ENCODE measurements around the gene KCNT1. TPM values are rescaled to one million over a fixed set of nuclear protein-coding genes. Genes with fewer than 3 reads are reported as not detected.

Gene KCNT1
- total RNA-seq, 2 experiments from 2014 or later = not detected

GRCh38 chr9:135715056-135715595, 13.1 kb downstream of the KCNT1 start:
- ChIA-PET CTCF (interaction anchor here (1.2 kb wide), 1 partner anchor 12 kb away, joined by 3 read pairs; no protein-coding TSS in a partner anchor), POLR2A (interaction anchor here (0.6 to 0.7 kb wide), 2 partner anchors 11 to 237 kb away, joined by 3 read pairs; no protein-coding TSS in a partner anchor)
- no peaks in the 10 kb centered on the region for H3K4me1 Mint-ChIP-seq (ENCODE audit: low read depth)
- TF ChIP-seq CTCF (IDR thresholded peaks at IDR 0.05) = no peak
- intact Hi-C loops (cut with micrococcal nuclease) = no loop called here
- ATAC-seq (no peak), DNase-seq (no peak)
- H3K36me3 Mint-ChIP-seq (ENCODE audit: low read depth) = no peaks in the 10 kb centered on the region
- H3K27me3 Mint-ChIP-seq = peaks cover 27% of the 10 kb centered on the region
- H3K4me3 Mint-ChIP-seq = no peak overlapping the region
- no peaks in the 10 kb centered on the region for H3K9me3 Mint-ChIP-seq
- no peak overlapping the region for H3K27ac Mint-ChIP-seq

GRCh38 chr9:135716045-135716444, 14.1 kb downstream of the KCNT1 start:
- intact Hi-C loops (cut with micrococcal nuclease) = no loop called here
- ATAC-seq (no peak), DNase-seq (no peak)
- TF ChIP-seq CTCF (IDR thresholded peaks at IDR 0.05) = no peak
- no peak overlapping the region for H3K27ac Mint-ChIP-seq
- H3K4me1 Mint-ChIP-seq (ENCODE audit: low read depth) = no peaks in the 10 kb centered on the region
- ChIA-PET POLR2A (no interaction called here), CTCF (no interaction called here)
- no peak overlapping the region for H3K4me3 Mint-ChIP-seq
- H3K9me3 Mint-ChIP-seq = no peaks in the 10 kb centered on the region
- H3K36me3 Mint-ChIP-seq (ENCODE audit: low read depth) = no peaks in the 10 kb centered on the region
- peaks cover 27% of the 10 kb centered on the region for H3K27me3 Mint-ChIP-seq

GRCh38 chr9:135717410-135717809, 15.4 kb downstream of the KCNT1 start:
- intact Hi-C loops (cut with micrococcal nuclease) = no loop called here
- Mint-ChIP-seq H3K4me1 (ENCODE audit: low read depth) (no peaks in the 10 kb centered on the region), H3K9me3 (no peaks in the 10 kb centered on the region), H3K27me3 (peaks cover 25% of the 10 kb centered on the region), H3K27ac (no peak overlapping the region), H3K4me3 (no peak overlapping the region), H3K36me3 (ENCODE audit: low read depth) (no peaks in the 10 kb centered on the region)
- ATAC-seq (no peak), DNase-seq (no peak)
- TF ChIP-seq CTCF (IDR thresholded peaks at IDR 0.05) = no peak
- ChIA-PET POLR2A (no interaction called here), CTCF (no interaction called here)

GRCh38 chr9:135718616-135719015, 16.6 kb downstream of the KCNT1 start:
- Mint-ChIP-seq H3K9me3 (no peaks in the 10 kb centered on the region), H3K27me3 (peaks cover 22% of the 10 kb centered on the region), H3K36me3 (ENCODE audit: low read depth) (no peaks in the 10 kb centered on the region), H3K4me3 (no peak overlapping the region), H3K27ac (no peak overlapping the region), H3K4me1 (ENCODE audit: low read depth) (no peaks in the 10 kb centered on the region)
- ChIA-PET CTCF (no interaction called here), POLR2A (no interaction called here)
- DNase-seq (peak; percentile 52), ATAC-seq (peak; percentile 53)
- intact Hi-C loops (cut with micrococcal nuclease) = no loop called here
- TF ChIP-seq CTCF (IDR thresholded peaks at IDR 0.05) = no peak

- POLR2A ChIA-PET = no interaction called here
- CTCF ChIA-PET = no interaction called here
- TF ChIP-seq CTCF (IDR thresholded peaks at IDR 0.05) = no peak
- intact Hi-C loops (cut with micrococcal nuclease) = no loop called here
- peaks cover 19% of the 10 kb centered on the region for H3K27me3 Mint-ChIP-seq
- no peak overlapping the region for H3K27ac Mint-ChIP-seq
- no peaks in the 10 kb centered on the region for H3K9me3 Mint-ChIP-seq
- no peaks in the 10 kb centered on the region for H3K4me1 Mint-ChIP-seq (ENCODE audit: low read depth)
- H3K36me3 Mint-ChIP-seq (ENCODE audit: low read depth) = no peaks in the 10 kb centered on the region
- H3K4me3 Mint-ChIP-seq = no peak overlapping the region
- DNase-seq (no peak), ATAC-seq (no peak)
Observed at GRCh38 chr9:135719472-135719871, 17.5 kb downstream of the KCNT1 start.
